IMR-90 (cell line): Measurements from ENCODE around the gene PRPF6. TPM values are rescaled to one million over a fixed set of nuclear protein-coding genes. Genes with fewer than 3 reads are reported as not detected.

ENCODE experiments used
- ATAC-seq: fragments of 200-7000 bp; cut with Tn5 transposase; 2 replicates; pipeline ENCODE4 v1.9.1; 2020; ENCODE audit warnings: low read depth, mild to moderate bottlenecking, moderate library complexity
- BruUV-seq: library from RNA; stranded (reverse); fragments of 400-500 nt; replicated peaks from 2 replicates; lab custom pipeline; 2021; lab: Mats Ljungman, UMichigan
- CTCF ChIA-PET: fragments of 300-600 bp; formaldehyde crosslinking; extraction: SDS; loops from one replicate; lab custom pipeline; 2021; ENCODE audit warnings: antibody characterized with exemption; lab: Yijun Ruan, JAX
- POLR2A ChIA-PET: fragments of 300-600 bp; sonication (Branson Sonifier 250); formaldehyde crosslinking; loops from one replicate; lab custom pipeline; 2022; ENCODE audit warnings: antibody characterized with exemption; ENCODE audit not compliant: unreplicated experiment; lab: Charles Lee
- DNase-seq: peaks from one replicate; pipeline ENCODE4 v3.0.0; 2013
- H2AFZ ChIP-seq: replicated peaks from 2 replicates; pipeline ENCODE3; 2013; ENCODE audit warnings: low read length, mild to moderate bottlenecking; ENCODE audit not compliant: poor library complexity
- H2AK5ac ChIP-seq: 2 replicates; pipeline ENCODE4 v1.6.1; 2013; ENCODE audit warnings: low read depth, low read length, inconsistent platforms
- H2AK9ac ChIP-seq: replicated peaks from 2 replicates; pipeline ENCODE3; 2013; ENCODE audit warnings: mild to moderate bottlenecking, low read depth, low read length, moderate library complexity; ENCODE audit not compliant: poor library complexity
- H2BK120ac ChIP-seq: 2 replicates; pipeline ENCODE4 v1.6.1; 2013; ENCODE audit warnings: low read depth, low read length, inconsistent platforms
- H2BK15ac ChIP-seq: 3 replicates; pipeline ENCODE4 v1.6.1; 2013; ENCODE audit warnings: low read depth, low read length, inconsistent platforms
- H2BK20ac ChIP-seq: 2 replicates; pipeline ENCODE4 v1.6.1; 2013; ENCODE audit warnings: low read depth, mild to moderate bottlenecking, inconsistent platforms, low read length, moderate library complexity
- H2BK5ac ChIP-seq: 2 replicates; pipeline ENCODE4 v1.6.1; 2013; ENCODE audit warnings: mild to moderate bottlenecking, low read depth, low read length, inconsistent platforms; ENCODE audit not compliant: poor library complexity, severe bottlenecking
- H3K14ac ChIP-seq: replicated peaks from 2 replicates; pipeline ENCODE4 v1.6.1; 2013; ENCODE audit warnings: low read depth, low read length, inconsistent platforms
- H3K18ac ChIP-seq: 2 replicates; pipeline ENCODE4 v1.6.1; 2013; ENCODE audit warnings: low read depth, low read length, control low read depth
- H3K23ac ChIP-seq: 2 replicates; pipeline ENCODE4 v1.6.1; 2013; ENCODE audit warnings: low read depth, low read length, inconsistent platforms
- H3K27ac ChIP-seq: 2 replicates; pipeline ENCODE4 v1.5.1; 2013; ENCODE audit warnings: mild to moderate bottlenecking, control low read depth, low read length; ENCODE audit not compliant: insufficient read depth
- H3K27me3 ChIP-seq: 2 replicates; pipeline ENCODE4 v1.6.1; 2013; ENCODE audit warnings: low read length; ENCODE audit not compliant: control insufficient read depth, insufficient read depth
- H3K36me3 ChIP-seq: 2 replicates; pipeline ENCODE4 v1.6.1; 2013; ENCODE audit warnings: low read length, mixed read lengths; ENCODE audit not compliant: control insufficient read depth, insufficient read depth
- H3K4ac ChIP-seq: 2 replicates; pipeline ENCODE4 v1.6.1; 2013; ENCODE audit warnings: low read depth, low read length, inconsistent platforms
- H3K4me1 ChIP-seq: 2 replicates; pipeline ENCODE4 v1.6.1; 2013; ENCODE audit warnings: low read length, mixed read lengths; ENCODE audit not compliant: control insufficient read depth, insufficient read depth
- H3K4me2 ChIP-seq: 2 replicates; pipeline ENCODE4 v1.6.1; 2013; ENCODE audit warnings: low read depth, mild to moderate bottlenecking, control low read depth, low read length, moderate library complexity
- H3K4me3 ChIP-seq: 2 replicates; pipeline ENCODE4 v1.5.1; 2013; ENCODE audit warnings: low read depth, mild to moderate bottlenecking, control low read depth, low read length, moderate library complexity; ENCODE audit not compliant: insufficient read depth
- H3K56ac ChIP-seq: 2 replicates; pipeline ENCODE4 v1.6.1; 2013; ENCODE audit warnings: low read length, inconsistent platforms; ENCODE audit not compliant: insufficient read depth; ENCODE audit errors: extremely low read depth
- H3K79me1 ChIP-seq, 2 experiments: 2 replicates each; pipeline ENCODE4 v1.6.1; 2013; ENCODE audit warnings: low read length in 2 of 2, inconsistent platforms in 1 of 2, low read depth in 1 of 2
- H3K9ac ChIP-seq: 2 replicates; pipeline ENCODE4 v1.6.1; 2013; ENCODE audit warnings: low read depth, low read length, control low read depth
- H3K9me1 ChIP-seq: 2 replicates; pipeline ENCODE4 v1.6.1; 2013; ENCODE audit warnings: low read length, inconsistent platforms; ENCODE audit not compliant: insufficient read depth
- H3K9me3 ChIP-seq: 2 replicates; pipeline ENCODE4 v1.6.1; 2013; ENCODE audit warnings: low read length; ENCODE audit not compliant: control insufficient read depth, insufficient read depth
- H4K20me1 ChIP-seq: 2 replicates; pipeline ENCODE4 v1.6.1; 2013; ENCODE audit warnings: low read length, inconsistent platforms; ENCODE audit not compliant: insufficient read depth
- H4K5ac ChIP-seq: 2 replicates; pipeline ENCODE4 v1.6.1; 2013; ENCODE audit warnings: mild to moderate bottlenecking, low read depth, low read length, control low read depth
- H4K8ac ChIP-seq, 2 experiments: 2 replicates each; pipeline ENCODE4 v1.6.1; 2013; ENCODE audit warnings: low read depth in 2 of 2, low read length in 2 of 2, control low read depth in 1 of 2, inconsistent platforms in 1 of 2
- H4K91ac ChIP-seq: 2 replicates; pipeline ENCODE4 v1.6.1; 2013; ENCODE audit warnings: low read depth, low read length, inconsistent platforms; ENCODE audit not compliant: insufficient read depth
- BHLHE40 ChIP-seq: fragments of 150-350 bp; IDR thresholded peaks from 2 replicates; pipeline ENCODE4 v1.6.1; 2016; ENCODE audit warnings: mild to moderate bottlenecking, low read depth, low read length
- MAFK ChIP-seq: IDR thresholded peaks from 2 replicates; pipeline ENCODE4 v1.6.1; 2012; ENCODE audit warnings: low read depth, low read length, improper control_type of control experiment
- MAZ ChIP-seq: IDR thresholded peaks from 2 replicates; pipeline ENCODE4 v1.6.1; 2012; ENCODE audit warnings: low read depth, mild to moderate bottlenecking, low read length, improper control_type of control experiment, moderate library complexity, borderline replicate concordance
- NFE2L2 ChIP-seq: fragments of 150-350 bp; IDR thresholded peaks from 2 replicates; pipeline ENCODE4 v1.6.1; 2016; ENCODE audit warnings: low read depth, mild to moderate bottlenecking, low read length
- POLR2A ChIP-seq: IDR thresholded peaks from 2 replicates; pipeline ENCODE4 v1.6.1; 2012; ENCODE audit warnings: mild to moderate bottlenecking, low read depth, low read length
- RCOR1 ChIP-seq: IDR thresholded peaks from 2 replicates; pipeline ENCODE4 v1.6.1; 2012; ENCODE audit warnings: mild to moderate bottlenecking, low read length, improper control_type of control experiment; ENCODE audit not compliant: insufficient replicate concordance
- RFX5 ChIP-seq: IDR thresholded peaks from 2 replicates; pipeline ENCODE4 v1.8.0; 2012; ENCODE audit warnings: low read depth, mild to moderate bottlenecking, low read length, moderate library complexity
- SMC3 ChIP-seq: fragments of 150-350 bp; IDR thresholded peaks from 2 replicates; pipeline ENCODE4 v1.6.1; 2016; ENCODE audit warnings: low read depth, mild to moderate bottlenecking, antibody characterized with exemption, low read length, moderate library complexity
- WGBS, 2 experiments: methylation state at CpG; one replicate each; pipeline versions ENCODE4 v1.1.5 to v1.1.7; 2013; ENCODE audit warnings: missing lambda C conversion rate in 2 of 2; ENCODE audit not compliant: insufficient read length in 1 of 2; ENCODE audit errors: extremely low coverage in 2 of 2; 5-methylcytosine and 5-hydroxymethylcytosine counted together
- dilution Hi-C: fragments of 300-500 bp; cut with HindIII; formaldehyde crosslinking; loops from one replicate; pipeline ENCODE4 v1.14.3; 2018; ENCODE audit warnings: low sequenced_read_pairs; ENCODE audit not compliant: unreplicated experiment
- in situ Hi-C: fragments of 300-500 bp; cut with MboI; formaldehyde crosslinking; loops from 3 replicates; pipeline ENCODE4 v1.14.3; 2019; ENCODE audit warnings: low sequenced_read_pairs, inconsistent platforms, mixed read lengths
- intact Hi-C: fragments of 100-400 bp; cut with micrococcal nuclease; formaldehyde crosslinking; loops from 2 replicates; pipeline ENCODE4 v1.10.0; 2022
- polyA plus RNA-seq, 3 experiments: library from polyadenylated mRNA; depleted of rRNA; stranded (reverse); fragments of >200 nt; gene quantifications; 2 replicates each; pipeline ENCODE4 v1.2.3, GENCODE V29; 2012; ENCODE audit warnings: low replicate concordance in 1 of 3
- total RNA-seq: library from RNA; depleted of rRNA; stranded (reverse); fragments of >200 nt; gene quantifications from 2 replicates; pipeline ENCODE4 v1.2.3, GENCODE V29; 2012
- TF ChIP-seq, protein P1 (sequence below): fragments of 150-350 bp; IDR thresholded peaks from 2 replicates; pipeline ENCODE4 v1.6.1; 2016; ENCODE audit warnings: low read depth, mild to moderate bottlenecking, low read length, moderate library complexity, borderline replicate concordance
- TF ChIP-seq, protein P2 (sequence below): conservative IDR thresholded peaks from 2 replicates; pipeline ENCODE4 v1.5.1; 2012; ENCODE audit warnings: mild to moderate bottlenecking, low read depth, low read length, improper control_type of control experiment

PRPF6 gene
- total and polyA plus RNA-seq, 2 of the 4 experiments (the other 2 are of a cell fraction): 43.5 to 71.3 TPM

DNA sequence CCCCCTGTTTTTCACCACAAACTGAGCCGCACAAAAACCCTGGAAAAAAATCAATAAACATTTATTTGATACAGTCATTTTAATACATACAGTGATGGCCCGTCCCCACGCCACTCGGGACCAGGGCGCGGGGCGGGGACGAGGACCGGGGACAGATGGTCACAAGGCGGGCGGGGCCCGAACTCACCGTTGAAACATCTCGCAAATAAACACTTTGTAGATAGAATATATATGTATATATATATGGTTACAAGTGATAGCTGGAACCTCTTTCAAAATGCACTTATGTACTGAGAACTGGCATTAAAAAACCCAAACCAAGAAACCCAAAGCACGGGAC, 24.3 kb upstream of the PRPF6 start:
- H2AK5ac ChIP-seq: no peak overlapping the region
- dilution Hi-C loops (no loop called here), intact Hi-C loops (loop anchor here (5.0 kb wide), 1 partner anchor 419 kb away; the partner anchor contains the start of gene PTK6), in situ Hi-C loops (no loop called here)
- H3K9me3 ChIP-seq: no peaks in the 10 kb centered on the region
- H3K36me3 ChIP-seq: peaks cover 23% of the 10 kb centered on the region; the same call in 1 of the 2 replicates
- H3K56ac ChIP-seq: no peak overlapping the region
- BruUV-seq: no TSS peak
- no peaks in the 10 kb centered on the region for H3K27me3 ChIP-seq
- DNase-seq (no peak), ATAC-seq (peak; percentile 8; the same call in 1 of the 2 replicates)
- peaks cover 20% of the 10 kb centered on the region for H3K4me1 ChIP-seq
- H3K9me1 ChIP-seq: peaks cover 12% of the 10 kb centered on the region
- peak overlapping the region in 1 of 2 experiments; percentile 80; a peak in 2 of 4 replicates for H4K8ac ChIP-seq
- no peak overlapping the region for H2BK20ac ChIP-seq
- H2BK5ac ChIP-seq: peak overlapping the region; percentile 54
- peak overlapping the region; percentile 21; the same call in 1 of the 2 replicates for H3K9ac ChIP-seq
- H3K4me3 ChIP-seq: peak overlapping the region; percentile 37
- peak overlapping the region; percentile 81 for H2AFZ ChIP-seq
- H3K18ac ChIP-seq: no peak overlapping the region
- H3K23ac ChIP-seq: no peak overlapping the region
- peak overlapping the region; percentile 72 for H3K4me2 ChIP-seq
- H2AK9ac ChIP-seq: peak overlapping the region; percentile 96
- WGBS, 2 experiments: no CpG with 5 or more reads among the region's 15 CpGs
- TF ChIP-seq SMC3 (no peak), MAZ (no peak), NFE2L2 (no peak), MAFK (no peak), BHLHE40 (no peak), RCOR1 (no peak), POLR2A (no peak), RFX5 (no peak)
- TF ChIP-seq, protein P1, sequence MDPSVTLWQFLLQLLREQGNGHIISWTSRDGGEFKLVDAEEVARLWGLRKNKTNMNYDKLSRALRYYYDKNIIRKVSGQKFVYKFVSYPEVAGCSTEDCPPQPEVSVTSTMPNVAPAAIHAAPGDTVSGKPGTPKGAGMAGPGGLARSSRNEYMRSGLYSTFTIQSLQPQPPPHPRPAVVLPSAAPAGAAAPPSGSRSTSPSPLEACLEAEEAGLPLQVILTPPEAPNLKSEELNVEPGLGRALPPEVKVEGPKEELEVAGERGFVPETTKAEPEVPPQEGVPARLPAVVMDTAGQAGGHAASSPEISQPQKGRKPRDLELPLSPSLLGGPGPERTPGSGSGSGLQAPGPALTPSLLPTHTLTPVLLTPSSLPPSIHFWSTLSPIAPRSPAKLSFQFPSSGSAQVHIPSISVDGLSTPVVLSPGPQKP: no peak
- TF ChIP-seq, protein P2, sequence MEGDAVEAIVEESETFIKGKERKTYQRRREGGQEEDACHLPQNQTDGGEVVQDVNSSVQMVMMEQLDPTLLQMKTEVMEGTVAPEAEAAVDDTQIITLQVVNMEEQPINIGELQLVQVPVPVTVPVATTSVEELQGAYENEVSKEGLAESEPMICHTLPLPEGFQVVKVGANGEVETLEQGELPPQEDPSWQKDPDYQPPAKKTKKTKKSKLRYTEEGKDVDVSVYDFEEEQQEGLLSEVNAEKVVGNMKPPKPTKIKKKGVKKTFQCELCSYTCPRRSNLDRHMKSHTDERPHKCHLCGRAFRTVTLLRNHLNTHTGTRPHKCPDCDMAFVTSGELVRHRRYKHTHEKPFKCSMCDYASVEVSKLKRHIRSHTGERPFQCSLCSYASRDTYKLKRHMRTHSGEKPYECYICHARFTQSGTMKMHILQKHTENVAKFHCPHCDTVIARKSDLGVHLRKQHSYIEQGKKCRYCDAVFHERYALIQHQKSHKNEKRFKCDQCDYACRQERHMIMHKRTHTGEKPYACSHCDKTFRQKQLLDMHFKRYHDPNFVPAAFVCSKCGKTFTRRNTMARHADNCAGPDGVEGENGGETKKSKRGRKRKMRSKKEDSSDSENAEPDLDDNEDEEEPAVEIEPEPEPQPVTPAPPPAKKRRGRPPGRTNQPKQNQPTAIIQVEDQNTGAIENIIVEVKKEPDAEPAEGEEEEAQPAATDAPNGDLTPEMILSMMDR: no peak
- no peak overlapping the region; the same call in 1 of the 2 replicates for H3K14ac ChIP-seq
- H4K5ac ChIP-seq: no peak overlapping the region
- H2BK15ac ChIP-seq: no peak overlapping the region
- H3K4ac ChIP-seq: 0 out of 2 replicates have a peak overlapping the region, but pooled peaks have one; percentile 12
- no peak overlapping the region for H2BK120ac ChIP-seq
- H4K91ac ChIP-seq: no peak overlapping the region; the same call in 1 of the 2 replicates
- H4K20me1 ChIP-seq: peaks cover 28% of the 10 kb centered on the region
- H3K79me1 ChIP-seq: peaks cover 3 to 38% of the 10 kb centered on the region in 2 experiments; a peak in 2 of 4 replicates
- CTCF ChIA-PET: interaction anchor here (0.6 to 1.2 kb wide), 2 partner anchors 17 to 99 kb away, joined by 3 read pairs; no protein-coding TSS in a partner anchor
- peak overlapping the region; percentile 31 for H3K27ac ChIP-seq
- POLR2A ChIA-PET: interaction anchor here (0.6 to 0.7 kb wide), 2 partner anchors 12 to 298 kb away, joined by 3 read pairs; no protein-coding TSS in a partner anchor
